T-cell (primary cell): ENCODE results near the gene ZXDA. TPM values are rescaled to one million over a fixed set of nuclear protein-coding genes. Genes with fewer than 3 reads are reported as not detected.

Experiments used
- ATAC-seq, 4 experiments: fragments of 200-7000 bp in 3 of 4; fragments of 150-1000 bp in 1 of 4; cut with Tn5 transposase; replicated peaks in 1 of 4; 1 replicate in 3 of 4; 2 replicates in 1 of 4; pipeline ENCODE4 v1.10.0; 2021; ENCODE audit warnings: moderate library complexity in 3 of 4, mild to moderate bottlenecking in 2 of 4, moderate number of reproducible peaks in 1 of 4
- CTCF ChIA-PET, 2 donors: fragments of 300-600 bp; sonication (Branson Sonifier 250); formaldehyde crosslinking; loops; one replicate each; lab custom pipeline; 2022; ENCODE audit warnings: antibody characterized with exemption in 2 of 2; lab: Charles Lee
- POLR2A ChIA-PET, 2 donors: fragments of 300-600 bp; sonication (Branson Sonifier 250); formaldehyde crosslinking; loops; one replicate each; lab custom pipeline; 2022; ENCODE audit warnings: antibody characterized with exemption in 2 of 2; lab: Charles Lee
- DNase-seq, 35 experiments: peaks; one replicate each; pipeline versions ENCODE4 v3.0.0 to v3.0.0-alpha.2; 2013 to 2023
- H3K27ac ChIP-seq: one replicate; pipeline ENCODE4 v1.5.1; 2013; ENCODE audit warnings: low read length
- H3K27me3 ChIP-seq, 2 experiments: replicated peaks in 1 of 2; 1 replicate in 1 of 2; 2 replicates in 1 of 2; pipeline versions ENCODE4 v1.6.1 to v1.7.0; 2013; ENCODE audit warnings: low read length in 1 of 2, mixed read lengths in 1 of 2; ENCODE audit not compliant: control insufficient read depth in 2 of 2, insufficient read depth in 2 of 2; ENCODE audit errors: extremely low read depth in 1 of 2
- H3K36me3 ChIP-seq, 2 donors: 1 replicate in 1 of 2; 2 replicates in 1 of 2; pipeline versions ENCODE4 v1.6.1 to v1.7.0; 2013; ENCODE audit warnings: low read length in 1 of 2; ENCODE audit not compliant: control insufficient read depth in 2 of 2, insufficient read depth in 1 of 2; ENCODE audit errors: extremely low read depth in 1 of 2
- H3K4me1 ChIP-seq, 2 experiments: 1 replicate in 1 of 2; 2 replicates in 1 of 2; pipeline versions ENCODE4 v1.6.1 to v1.7.0; 2013; ENCODE audit warnings: low read length in 2 of 2, mixed read lengths in 1 of 2; ENCODE audit not compliant: insufficient read depth in 2 of 2, control insufficient read depth in 1 of 2; ENCODE audit errors: extremely low read depth in 1 of 2
- H3K4me3 ChIP-seq, 2 donors: 1 replicate in 1 of 2; 2 replicates in 1 of 2; pipeline versions ENCODE4 v1.5.1 to v1.7.0; 2013; ENCODE audit warnings: mild to moderate bottlenecking in 2 of 2, low read length in 1 of 2, moderate library complexity in 1 of 2; ENCODE audit not compliant: control insufficient read depth in 1 of 2; ENCODE audit errors: extremely low read depth in 1 of 2
- H3K9me3 ChIP-seq: 2 replicates; pipeline ENCODE4 v1.7.0; 2013
- H3K27ac Mint-ChIP-seq, 2 donors: one replicate each; pipeline ENCODE4 v1.8.0; 2020 to 2021; ENCODE audit warnings: mild to moderate bottlenecking in 2 of 2, mixed read lengths in 2 of 2
- H3K27me3 Mint-ChIP-seq, 2 donors: one replicate each; pipeline ENCODE4 v1.8.0; 2021 to 2022; ENCODE audit warnings: mixed read lengths in 2 of 2
- H3K36me3 Mint-ChIP-seq: one replicate; pipeline ENCODE4 v1.8.0; 2021; ENCODE audit warnings: mixed read lengths
- H3K4me1 Mint-ChIP-seq, 3 donors: one replicate each; pipeline ENCODE4 v1.8.0; 2020 to 2022; ENCODE audit warnings: mixed read lengths in 3 of 3, mild to moderate bottlenecking in 1 of 3
- H3K4me3 Mint-ChIP-seq, 3 donors: one replicate each; pipeline ENCODE4 v1.8.0; 2020 to 2022; ENCODE audit warnings: mild to moderate bottlenecking in 3 of 3, mixed read lengths in 3 of 3, moderate library complexity in 3 of 3
- H3K9me3 Mint-ChIP-seq, 3 donors: one replicate each; pipeline ENCODE4 v1.8.0; 2020 to 2022; ENCODE audit warnings: mixed read lengths in 3 of 3
- WGBS: methylation state at CpG from one replicate; pipeline ENCODE4 v1.1.5; 2013; ENCODE audit warnings: missing lambda C conversion rate; ENCODE audit not compliant: insufficient coverage; 5-methylcytosine and 5-hydroxymethylcytosine counted together
- total RNA-seq, 35 experiments: library from RNA in 6 of 35; stranded (reverse) in 6 of 35; fragments of 120-200 nt in 1 of 35; gene quantifications; one replicate each; pipeline versions ENCODE4 v1.2.1 to v1.2.4 and lab custom pipeline; 2013 to 2026

Gene ZXDA
- total RNA-seq, 5 donors from 2014 or later (not counting 1 experiment from before 2014, with no cell fraction given) = 9.6 to 16.2 (median 12.0) TPM

- ChIA-PET POLR2A (no interaction called here), CTCF (interaction anchor here in 1 of 2 donors (0.9 kb wide), 1 partner anchor 82 kb away, joined by 3 read pairs; no protein-coding TSS in a partner anchor)
- DNase-seq (no peak), ATAC-seq (no peak)
- no peaks in the 10 kb centered on the region for H3K27me3 ChIP-seq
- Mint-ChIP-seq H3K4me1 (peaks cover 0 to 18% (median 12%) of the 10 kb centered on the region in 3 donors), H3K27me3 (peaks cover 0 to 6% of the 10 kb centered on the region in 2 donors), H3K9me3 (peaks cover 0 to 5% (median 4%) of the 10 kb centered on the region in 3 donors), H3K36me3 (peaks cover 13% of the 10 kb centered on the region), H3K4me3 (no peak overlapping the region), H3K27ac (no peak overlapping the region)
- H3K27ac ChIP-seq = no peak overlapping the region
- H3K9me3 ChIP-seq = no peaks in the 10 kb centered on the region
- H3K36me3 ChIP-seq = no peaks in the 10 kb centered on the region
- no peak overlapping the region for H3K4me3 ChIP-seq
- peaks cover 0 to 3% of the 10 kb centered on the region in 2 experiments for H3K4me1 ChIP-seq
- 100% methylated on average over 1 of the region's 4 CpGs for WGBS
Observed at GRCh38 chrX:57900975-57901374, 9.3 kb downstream of the ZXDA start.

GRCh38 chrX:57899906-57900305 lies 10.4 kb downstream of the ZXDA start:
- DNase-seq (no peak), ATAC-seq (no peak)
- Histone ChIP-seq H3K27ac (no peak overlapping the region), H3K4me1 (peaks cover 0 to 3% of the 10 kb centered on the region in 2 experiments), H3K9me3 (no peaks in the 10 kb centered on the region), H3K36me3 (no peaks in the 10 kb centered on the region), H3K4me3 (no peak overlapping the region), H3K27me3 (no peaks in the 10 kb centered on the region)
- no peak overlapping the region for H3K4me3 Mint-ChIP-seq
- peaks cover 18% of the 10 kb centered on the region for H3K36me3 Mint-ChIP-seq
- ChIA-PET POLR2A (no interaction called here), CTCF (interaction anchor here in 1 of 2 donors (0.5 kb wide), 1 partner anchor 79 kb away, joined by 3 read pairs; no protein-coding TSS in a partner anchor)
- peaks cover 4 to 13% (median 5%) of the 10 kb centered on the region in 3 donors for H3K9me3 Mint-ChIP-seq
- peaks cover 6 to 15% (median 7%) of the 10 kb centered on the region in 3 donors for H3K4me1 Mint-ChIP-seq
- H3K27ac Mint-ChIP-seq = no peak overlapping the region
- H3K27me3 Mint-ChIP-seq = peaks cover 0 to 6% of the 10 kb centered on the region in 2 donors

- Mint-ChIP-seq H3K27me3 (peaks cover 0 to 13% of the 10 kb centered on the region in 2 donors), H3K4me3 (no peak overlapping the region), H3K4me1 (peaks cover 6 to 23% (median 10%) of the 10 kb centered on the region in 3 donors), H3K36me3 (peaks cover 27% of the 10 kb centered on the region), H3K27ac (no peak overlapping the region), H3K9me3 (peaks cover 4 to 17% (median 5%) of the 10 kb centered on the region in 3 donors)
- Histone ChIP-seq H3K4me1 (no peaks in the 10 kb centered on the region), H3K27ac (no peak overlapping the region), H3K27me3 (no peaks in the 10 kb centered on the region), H3K4me3 (no peak overlapping the region), H3K36me3 (no peaks in the 10 kb centered on the region), H3K9me3 (no peaks in the 10 kb centered on the region)
- ChIA-PET CTCF (interaction anchor here in 1 of 2 donors (0.5 kb wide), 1 partner anchor 80 kb away, joined by 3 read pairs; no protein-coding TSS in a partner anchor), POLR2A (no interaction called here)
- WGBS = no CpG with 5 or more reads among the region's 1 CpG
- DNase-seq (no peak), ATAC-seq (no peak)
Observed at GRCh38 chrX:57899064-57899463, 11.2 kb downstream of the ZXDA start.

GRCh38 chrX:57871463-57871862 lies 38.8 kb downstream of the ZXDA start:
- ATAC-seq (no peak), DNase-seq (no peak)
- H3K4me1 ChIP-seq = no peaks in the 10 kb centered on the region
- 100% methylated on average over 2 of the region's 6 CpGs for WGBS
- H3K27ac ChIP-seq = no peak overlapping the region
- Mint-ChIP-seq H3K4me1 (no peaks in the 10 kb centered on the region), H3K9me3 (peaks cover 3 to 34% (median 4%) of the 10 kb centered on the region in 3 donors), H3K4me3 (no peak overlapping the region), H3K27me3 (peaks cover 0 to 17% of the 10 kb centered on the region in 2 donors), H3K27ac (no peak overlapping the region), H3K36me3 (peaks cover 13% of the 10 kb centered on the region)
- POLR2A ChIA-PET = no interaction called here
- H3K27me3 ChIP-seq = no peaks in the 10 kb centered on the region
- no peak overlapping the region for H3K4me3 ChIP-seq
- no peaks in the 10 kb centered on the region for H3K9me3 ChIP-seq
- CTCF ChIA-PET = no interaction called here
- H3K36me3 ChIP-seq = no peaks in the 10 kb centered on the region

Other genes with a start within 250 kb of the ZXDA start
- gene NLRP2B, start 230.2 kb downstream of the ZXDA start, total RNA-seq = not detected